Measurements from ENCODE around the gene ASTN2.

Gene ASTN2

DNA sequence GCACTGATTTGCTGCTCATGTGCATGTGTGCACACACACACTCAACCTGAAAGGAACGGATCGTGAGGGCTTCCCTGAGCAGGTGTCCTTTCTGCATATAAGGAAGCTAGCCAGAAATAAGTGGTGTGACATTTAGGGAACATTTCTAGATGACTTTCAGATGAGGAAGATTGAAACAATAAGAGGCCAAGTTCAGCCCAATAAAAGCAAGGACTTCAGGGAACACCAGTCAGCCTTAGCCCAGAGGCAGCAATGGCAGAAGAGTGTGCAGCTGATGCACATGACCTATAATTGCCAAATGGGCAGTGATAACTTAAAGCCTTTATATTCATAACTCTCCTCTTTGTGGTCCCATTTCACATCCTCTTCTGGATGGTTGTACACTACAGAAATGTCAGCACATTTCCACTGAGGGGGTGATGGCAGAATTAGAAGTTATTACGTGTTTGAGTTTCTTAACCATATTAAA, 472.2 kb downstream of the ASTN2 start:
- Histone ChIP-seq H3K27me3 (ENCODE audit: insufficient read depth, low read length) (no peaks in the 10 kb centered on the region), H3K4me1 (ENCODE audit: control insufficient read depth, insufficient read depth, low read length, unreplicated experiment) (no peaks in the 10 kb centered on the region), H3K36me3 (ENCODE audit: insufficient read depth, low read length) (no peaks in the 10 kb centered on the region), H2AFZ (ENCODE audit: low read length, unreplicated experiment) (no peak overlapping the region), H3K79me2 (ENCODE audit: control insufficient read depth, insufficient read depth, low read length, unreplicated experiment) (no peaks in the 10 kb centered on the region), H3K27ac (ENCODE audit: low read depth, low read length) (no peak overlapping the region), H3K4me3 (ENCODE audit: low read depth, low read length) (no peak overlapping the region)

DNA sequence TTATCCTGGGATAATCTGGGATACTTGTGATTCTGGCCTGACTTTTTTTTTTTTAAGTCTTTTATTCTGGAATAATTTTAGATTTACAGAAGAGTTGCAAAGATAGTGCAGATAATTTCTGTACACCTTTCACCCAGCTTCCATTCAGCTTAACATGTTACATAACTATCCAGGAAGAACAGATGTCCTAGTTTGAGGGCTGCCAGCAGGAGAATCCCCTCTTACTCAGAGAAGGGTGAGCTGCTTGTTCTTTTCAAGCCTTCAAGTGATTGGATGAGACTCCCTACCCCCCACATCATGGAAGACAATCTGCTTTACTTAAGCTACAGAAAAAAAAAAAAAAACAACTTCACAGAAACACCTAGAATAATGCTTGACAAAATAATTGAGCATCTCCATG, 473.6 kb downstream of the ASTN2 start:
- H3K4me3 ChIP-seq (ENCODE audit: low read depth, low read length), result no peak overlapping the region
- H3K36me3 ChIP-seq (ENCODE audit: insufficient read depth, low read length), result no peaks in the 10 kb centered on the region
- H2AFZ ChIP-seq (ENCODE audit: low read length, unreplicated experiment), result no peak overlapping the region
- H3K79me2 ChIP-seq (ENCODE audit: control insufficient read depth, insufficient read depth, low read length, unreplicated experiment), result no peaks in the 10 kb centered on the region
- no peaks in the 10 kb centered on the region for H3K27me3 ChIP-seq (ENCODE audit: insufficient read depth, low read length)
- H3K4me1 ChIP-seq (ENCODE audit: control insufficient read depth, insufficient read depth, low read length, unreplicated experiment), result no peaks in the 10 kb centered on the region
- H3K27ac ChIP-seq (ENCODE audit: low read depth, low read length), result no peak overlapping the region

DNA sequence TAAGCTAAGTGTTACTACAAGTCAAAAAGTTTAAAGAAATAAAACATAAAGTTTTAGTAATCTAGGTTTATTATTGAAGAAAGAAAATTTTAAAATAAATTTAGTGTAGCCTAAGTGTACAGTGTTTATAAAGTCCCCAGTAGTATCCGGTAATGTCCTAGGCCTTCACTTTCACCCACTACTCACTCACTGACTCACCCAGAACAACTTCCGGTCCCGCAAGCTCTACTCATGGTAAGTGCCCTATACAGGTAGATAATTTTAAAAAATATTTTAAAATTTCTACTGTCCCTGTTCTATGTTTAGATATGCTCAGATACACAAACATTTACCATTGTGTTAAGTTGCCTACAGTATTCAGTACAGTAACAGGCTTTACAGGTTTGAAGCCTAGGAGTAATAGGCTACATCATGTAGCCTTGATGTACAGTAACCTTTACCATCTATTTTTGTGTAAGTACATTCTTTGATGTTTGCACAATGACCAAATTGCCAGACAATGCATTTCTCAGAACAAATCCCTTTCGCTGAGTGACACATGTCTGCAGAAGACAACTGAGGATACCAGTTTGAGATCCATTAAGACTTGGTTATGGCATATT, 474.1 kb downstream of the ASTN2 start:
- no peaks in the 10 kb centered on the region for H3K27me3 ChIP-seq (ENCODE audit: insufficient read depth, low read length)
- H3K79me2 ChIP-seq (ENCODE audit: control insufficient read depth, insufficient read depth, low read length, unreplicated experiment), result no peaks in the 10 kb centered on the region
- no peaks in the 10 kb centered on the region for H3K4me1 ChIP-seq (ENCODE audit: control insufficient read depth, insufficient read depth, low read length, unreplicated experiment)
- no peaks in the 10 kb centered on the region for H3K36me3 ChIP-seq (ENCODE audit: insufficient read depth, low read length)
- H2AFZ ChIP-seq (ENCODE audit: low read length, unreplicated experiment), result no peak overlapping the region
- no peak overlapping the region for H3K4me3 ChIP-seq (ENCODE audit: low read depth, low read length)
- H3K27ac ChIP-seq (ENCODE audit: low read depth, low read length), result no peak overlapping the region

DNA sequence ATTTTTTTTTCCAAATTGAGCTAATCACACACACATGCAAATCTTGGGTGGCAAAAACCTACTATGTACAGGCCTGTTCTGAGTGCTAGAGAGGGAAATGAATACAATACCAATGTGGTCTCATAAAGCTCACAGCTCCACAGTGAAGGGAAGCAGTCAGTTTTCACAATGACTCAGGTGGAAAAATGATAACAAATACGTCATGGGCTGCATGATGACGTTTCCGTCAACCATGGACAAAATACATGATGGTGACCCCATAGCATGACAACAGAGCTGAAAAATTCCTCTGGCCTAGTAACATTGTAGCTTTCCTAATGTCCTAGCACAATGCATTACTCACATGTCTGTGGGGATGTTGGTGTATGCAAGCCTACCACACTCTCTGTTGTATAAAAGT, 475.2 kb downstream of the ASTN2 start:
- no peak overlapping the region for H3K27ac ChIP-seq (ENCODE audit: low read depth, low read length)
- no peaks in the 10 kb centered on the region for H3K36me3 ChIP-seq (ENCODE audit: insufficient read depth, low read length)
- H3K79me2 ChIP-seq (ENCODE audit: control insufficient read depth, insufficient read depth, low read length, unreplicated experiment), result no peaks in the 10 kb centered on the region
- no peaks in the 10 kb centered on the region for H3K4me1 ChIP-seq (ENCODE audit: control insufficient read depth, insufficient read depth, low read length, unreplicated experiment)
- no peak overlapping the region for H2AFZ ChIP-seq (ENCODE audit: low read length, unreplicated experiment)
- no peak overlapping the region for H3K4me3 ChIP-seq (ENCODE audit: low read depth, low read length)
- H3K27me3 ChIP-seq (ENCODE audit: insufficient read depth, low read length), result no peaks in the 10 kb centered on the region

DNA sequence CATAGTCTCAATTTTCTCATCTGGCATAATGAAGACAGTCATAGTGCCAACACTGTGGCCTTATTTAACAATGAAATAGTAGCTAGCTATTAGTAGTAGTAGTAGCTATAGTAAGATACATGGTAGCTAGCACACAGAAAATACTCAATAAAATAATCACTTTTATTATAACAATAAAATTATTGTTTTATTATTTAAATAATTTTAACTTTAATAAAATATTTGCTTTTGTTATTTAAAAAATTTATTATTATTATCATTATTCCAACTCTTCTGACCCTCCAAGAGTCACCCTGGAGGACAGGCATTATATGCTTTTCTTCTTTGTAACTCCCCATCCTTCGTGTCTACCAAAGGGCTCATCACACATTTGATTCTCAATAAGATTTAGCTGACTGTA, 475.7 kb downstream of the ASTN2 start:
- no peak overlapping the region for H3K27ac ChIP-seq (ENCODE audit: low read depth, low read length)
- H3K36me3 ChIP-seq (ENCODE audit: insufficient read depth, low read length), result no peaks in the 10 kb centered on the region
- H2AFZ ChIP-seq (ENCODE audit: low read length, unreplicated experiment), result no peak overlapping the region
- H3K79me2 ChIP-seq (ENCODE audit: control insufficient read depth, insufficient read depth, low read length, unreplicated experiment), result no peaks in the 10 kb centered on the region
- H3K4me1 ChIP-seq (ENCODE audit: control insufficient read depth, insufficient read depth, low read length, unreplicated experiment), result no peaks in the 10 kb centered on the region
- H3K4me3 ChIP-seq (ENCODE audit: low read depth, low read length), result no peak overlapping the region
- H3K27me3 ChIP-seq (ENCODE audit: insufficient read depth, low read length), result no peaks in the 10 kb centered on the region

DNA sequence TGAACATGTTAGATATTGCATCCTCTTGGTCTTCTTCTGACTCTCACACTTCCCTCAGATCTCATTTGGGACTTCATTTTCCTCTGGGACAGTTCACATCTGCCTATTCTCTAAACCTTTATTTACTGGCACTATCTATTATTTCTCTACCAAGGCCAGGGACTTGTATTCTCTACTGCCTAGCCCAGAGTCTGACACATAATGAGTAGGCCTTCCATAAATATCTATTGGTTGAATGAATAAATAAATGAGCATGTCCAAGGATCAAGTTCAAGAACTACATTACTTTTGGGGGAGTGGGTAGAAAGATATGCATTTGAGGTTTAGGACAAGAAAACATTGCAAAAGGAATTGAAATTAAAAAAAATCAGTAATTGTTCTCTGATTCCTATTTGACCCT, 477.5 kb downstream of the ASTN2 start:
- Histone ChIP-seq H3K4me1 (ENCODE audit: control insufficient read depth, insufficient read depth, low read length, unreplicated experiment) (no peaks in the 10 kb centered on the region), H3K4me3 (ENCODE audit: low read depth, low read length) (no peak overlapping the region), H3K79me2 (ENCODE audit: control insufficient read depth, insufficient read depth, low read length, unreplicated experiment) (no peaks in the 10 kb centered on the region), H2AFZ (ENCODE audit: low read length, unreplicated experiment) (no peak overlapping the region), H3K27me3 (ENCODE audit: insufficient read depth, low read length) (no peaks in the 10 kb centered on the region), H3K27ac (ENCODE audit: low read depth, low read length) (no peak overlapping the region), H3K36me3 (ENCODE audit: insufficient read depth, low read length) (no peaks in the 10 kb centered on the region)

DNA sequence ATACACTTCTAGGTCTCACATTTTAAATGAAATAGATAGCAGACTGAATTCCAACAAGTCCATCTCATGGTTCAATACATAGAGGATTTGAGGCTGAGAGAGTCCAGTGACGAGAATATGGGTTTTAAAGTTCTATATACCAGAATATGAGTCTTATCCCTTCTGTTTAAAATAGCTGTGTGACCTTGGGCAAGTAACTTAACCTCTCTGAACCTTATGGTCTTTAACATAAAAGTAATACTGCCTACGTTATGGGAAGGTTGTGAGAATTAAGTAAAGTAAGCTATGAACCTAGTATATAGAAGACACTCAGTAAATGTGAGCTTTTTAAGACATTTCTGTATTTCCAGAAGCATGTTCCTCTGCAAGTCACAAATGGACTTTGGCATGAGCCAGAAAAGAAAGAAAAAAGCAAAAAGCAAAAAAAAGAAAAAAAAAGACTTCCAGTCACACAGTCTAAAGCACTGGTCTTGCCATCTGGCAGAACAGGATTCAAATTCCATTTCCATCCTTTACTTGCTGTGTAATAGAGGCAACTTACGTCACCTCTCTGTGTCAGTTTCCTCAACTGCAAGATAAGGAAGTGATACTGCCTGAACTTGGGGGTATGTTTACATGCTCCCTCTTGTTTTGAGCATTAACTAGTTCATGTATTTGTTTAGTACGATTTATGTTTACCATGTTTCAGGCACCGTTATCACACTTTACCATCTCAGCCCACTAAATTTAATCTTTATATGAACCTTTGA, 479.5 kb downstream of the ASTN2 start:
- Histone ChIP-seq H3K4me3 (ENCODE audit: low read depth, low read length) (no peak overlapping the region), H3K4me1 (ENCODE audit: control insufficient read depth, insufficient read depth, low read length, unreplicated experiment) (no peaks in the 10 kb centered on the region), H3K27me3 (ENCODE audit: insufficient read depth, low read length) (no peaks in the 10 kb centered on the region), H3K79me2 (ENCODE audit: control insufficient read depth, insufficient read depth, low read length, unreplicated experiment) (no peaks in the 10 kb centered on the region), H3K36me3 (ENCODE audit: insufficient read depth, low read length) (no peaks in the 10 kb centered on the region), H2AFZ (ENCODE audit: low read length, unreplicated experiment) (no peak overlapping the region), H3K27ac (ENCODE audit: low read depth, low read length) (no peak overlapping the region)

DNA sequence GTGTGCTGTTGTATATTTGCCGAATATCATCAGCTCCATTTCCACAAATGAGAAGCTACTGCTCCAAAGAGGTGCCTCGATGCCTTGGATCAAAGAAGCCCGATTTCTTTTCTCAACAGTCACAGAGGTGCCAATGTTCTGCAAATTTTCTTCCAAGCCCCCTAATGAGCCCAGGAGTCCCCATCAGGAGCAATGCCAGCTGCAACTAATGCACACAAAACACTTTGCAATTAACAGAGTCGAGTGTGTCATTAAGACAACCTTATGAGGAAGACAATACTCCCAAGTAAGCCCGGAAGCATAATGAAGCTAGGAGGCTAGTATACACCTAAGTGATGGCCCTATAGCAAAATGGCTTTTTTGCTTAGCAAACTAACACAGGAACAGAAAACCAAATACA, 480.7 kb downstream of the ASTN2 start:
- Histone ChIP-seq H3K36me3 (ENCODE audit: insufficient read depth, low read length) (no peaks in the 10 kb centered on the region), H3K27ac (ENCODE audit: low read depth, low read length) (no peak overlapping the region), H3K27me3 (ENCODE audit: insufficient read depth, low read length) (no peaks in the 10 kb centered on the region), H3K79me2 (ENCODE audit: control insufficient read depth, insufficient read depth, low read length, unreplicated experiment) (no peaks in the 10 kb centered on the region), H2AFZ (ENCODE audit: low read length, unreplicated experiment) (no peak overlapping the region), H3K4me3 (ENCODE audit: low read depth, low read length) (no peak overlapping the region), H3K4me1 (ENCODE audit: control insufficient read depth, insufficient read depth, low read length, unreplicated experiment) (no peaks in the 10 kb centered on the region)

DNA sequence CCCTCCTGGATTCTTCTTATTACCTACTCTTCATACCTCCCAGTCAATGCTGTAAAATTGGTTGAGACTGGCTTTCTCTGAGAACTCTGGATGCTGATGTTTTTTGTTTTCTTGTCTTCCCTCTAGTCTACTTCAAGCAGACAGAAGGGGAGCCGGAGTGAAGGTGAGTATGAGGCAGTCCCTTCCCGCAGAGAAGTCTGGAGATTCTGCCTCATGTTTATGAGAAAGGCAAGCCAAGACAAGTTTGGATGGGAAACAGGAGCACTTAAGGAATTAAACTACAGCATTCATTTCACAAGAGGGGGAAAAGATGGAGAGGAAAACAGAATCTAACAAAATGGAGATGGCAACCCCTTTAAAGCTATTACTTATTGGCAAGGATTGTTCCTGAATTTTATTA, 481.6 kb downstream of the ASTN2 start:
- Histone ChIP-seq H2AFZ (ENCODE audit: low read length, unreplicated experiment) (no peak overlapping the region), H3K27me3 (ENCODE audit: insufficient read depth, low read length) (no peaks in the 10 kb centered on the region), H3K4me3 (ENCODE audit: low read depth, low read length) (no peak overlapping the region), H3K36me3 (ENCODE audit: insufficient read depth, low read length) (no peaks in the 10 kb centered on the region), H3K27ac (ENCODE audit: low read depth, low read length) (no peak overlapping the region), H3K79me2 (ENCODE audit: control insufficient read depth, insufficient read depth, low read length, unreplicated experiment) (no peaks in the 10 kb centered on the region), H3K4me1 (ENCODE audit: control insufficient read depth, insufficient read depth, low read length, unreplicated experiment) (no peaks in the 10 kb centered on the region)

DNA sequence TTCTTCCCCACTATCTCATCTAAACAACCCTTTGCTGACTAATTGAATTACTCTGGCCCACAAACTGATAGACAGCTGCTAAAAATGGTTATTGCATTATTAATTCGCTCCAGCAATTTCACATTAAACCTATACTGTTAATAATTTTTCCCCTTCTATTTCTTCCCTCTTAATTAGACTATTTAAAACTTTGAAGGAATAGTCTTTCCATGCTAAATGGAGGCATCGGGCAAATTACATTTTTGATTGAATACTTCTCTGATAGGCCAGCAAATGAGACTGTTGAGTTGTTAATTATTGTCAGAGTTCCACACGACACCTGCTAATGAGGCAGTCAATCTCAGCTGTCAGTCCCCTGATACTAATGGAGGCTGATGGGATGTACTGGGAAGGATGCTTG, 485.2 kb downstream of the ASTN2 start:
- Histone ChIP-seq H3K27ac (ENCODE audit: low read depth, low read length) (no peak overlapping the region), H3K4me3 (ENCODE audit: low read depth, low read length) (no peak overlapping the region)

DNA sequence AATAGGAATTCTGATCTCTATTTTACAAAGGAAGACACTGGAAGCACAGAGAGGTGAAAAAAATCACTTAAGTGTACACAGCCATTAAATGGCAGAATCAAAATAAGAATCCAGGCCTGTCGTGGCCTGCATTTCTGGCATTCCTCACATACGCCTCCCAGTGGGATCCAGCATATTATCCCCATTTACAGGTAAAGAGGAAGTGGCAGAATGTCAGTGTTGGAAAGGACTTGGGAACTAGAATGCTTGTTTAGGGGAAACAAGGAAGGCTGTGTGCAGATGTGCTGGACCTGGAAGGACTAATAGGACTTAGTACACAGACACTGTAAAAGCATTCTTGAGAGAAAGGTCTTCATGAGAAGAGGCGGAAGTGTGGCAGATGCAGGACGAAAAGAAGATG, 486.0 kb downstream of the ASTN2 start:
- H3K4me1 ChIP-seq (ENCODE audit: control insufficient read depth, insufficient read depth, low read length, unreplicated experiment), result no peaks in the 10 kb centered on the region
- H3K79me2 ChIP-seq (ENCODE audit: control insufficient read depth, insufficient read depth, low read length, unreplicated experiment), result no peaks in the 10 kb centered on the region
- H3K27ac ChIP-seq (ENCODE audit: low read depth, low read length), result no peak overlapping the region
- H3K4me3 ChIP-seq (ENCODE audit: low read depth, low read length), result no peak overlapping the region
- H3K36me3 ChIP-seq (ENCODE audit: insufficient read depth, low read length), result no peaks in the 10 kb centered on the region
- no peaks in the 10 kb centered on the region for H3K27me3 ChIP-seq (ENCODE audit: insufficient read depth, low read length)
- H2AFZ ChIP-seq (ENCODE audit: low read length, unreplicated experiment), result no peak overlapping the region

More for the DNA sequence above, 485.2 kb downstream of the ASTN2 start:
- H3K36me3 ChIP-seq (ENCODE audit: insufficient read depth, low read length), result no peaks in the 10 kb centered on the region
- H3K79me2 ChIP-seq (ENCODE audit: control insufficient read depth, insufficient read depth, low read length, unreplicated experiment), result no peaks in the 10 kb centered on the region
- H2AFZ ChIP-seq (ENCODE audit: low read length, unreplicated experiment), result no peak overlapping the region
- H3K27me3 ChIP-seq (ENCODE audit: insufficient read depth, low read length), result no peaks in the 10 kb centered on the region
- H3K4me1 ChIP-seq (ENCODE audit: control insufficient read depth, insufficient read depth, low read length, unreplicated experiment), result no peaks in the 10 kb centered on the region
